ENCODE measurements around the gene NPHP4.

DNA sequence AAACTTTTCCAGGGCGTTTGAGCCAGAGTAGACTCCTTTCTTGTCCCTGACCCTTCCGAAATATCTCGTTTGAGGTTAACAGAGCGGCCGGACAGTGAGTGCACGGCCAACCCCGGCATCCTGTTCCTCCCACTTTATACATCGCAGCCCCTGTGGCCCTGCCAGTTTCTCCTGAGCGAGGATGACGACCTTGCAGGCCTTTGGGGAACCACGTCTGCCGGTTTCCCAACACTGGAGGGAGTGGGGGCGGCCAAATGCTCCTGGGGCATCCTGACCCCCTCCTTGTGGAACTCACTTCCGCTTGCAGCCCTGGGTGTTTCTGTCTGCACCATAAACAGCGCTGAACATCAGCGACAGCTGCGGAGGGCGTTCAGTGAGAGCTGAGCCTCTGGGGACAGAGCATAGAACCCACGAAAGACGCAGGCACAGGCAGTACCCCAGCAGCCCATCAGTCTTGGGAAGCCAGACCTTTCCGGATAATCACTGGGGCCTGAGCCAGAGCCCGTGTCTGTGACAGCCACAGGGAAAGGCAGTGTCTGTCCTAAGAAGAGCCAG, 48.7 kb upstream of the NPHP4 start:
- TF ChIP-seq, protein P1, sequence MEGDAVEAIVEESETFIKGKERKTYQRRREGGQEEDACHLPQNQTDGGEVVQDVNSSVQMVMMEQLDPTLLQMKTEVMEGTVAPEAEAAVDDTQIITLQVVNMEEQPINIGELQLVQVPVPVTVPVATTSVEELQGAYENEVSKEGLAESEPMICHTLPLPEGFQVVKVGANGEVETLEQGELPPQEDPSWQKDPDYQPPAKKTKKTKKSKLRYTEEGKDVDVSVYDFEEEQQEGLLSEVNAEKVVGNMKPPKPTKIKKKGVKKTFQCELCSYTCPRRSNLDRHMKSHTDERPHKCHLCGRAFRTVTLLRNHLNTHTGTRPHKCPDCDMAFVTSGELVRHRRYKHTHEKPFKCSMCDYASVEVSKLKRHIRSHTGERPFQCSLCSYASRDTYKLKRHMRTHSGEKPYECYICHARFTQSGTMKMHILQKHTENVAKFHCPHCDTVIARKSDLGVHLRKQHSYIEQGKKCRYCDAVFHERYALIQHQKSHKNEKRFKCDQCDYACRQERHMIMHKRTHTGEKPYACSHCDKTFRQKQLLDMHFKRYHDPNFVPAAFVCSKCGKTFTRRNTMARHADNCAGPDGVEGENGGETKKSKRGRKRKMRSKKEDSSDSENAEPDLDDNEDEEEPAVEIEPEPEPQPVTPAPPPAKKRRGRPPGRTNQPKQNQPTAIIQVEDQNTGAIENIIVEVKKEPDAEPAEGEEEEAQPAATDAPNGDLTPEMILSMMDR (IDR thresholded peaks at IDR 0.05; ENCODE audit: low read depth, low read length, missing input control) = no peak
- no peak for TF ChIP-seq YY1 (IDR thresholded peaks at IDR 0.05)
- TF ChIP-seq, protein P2, sequence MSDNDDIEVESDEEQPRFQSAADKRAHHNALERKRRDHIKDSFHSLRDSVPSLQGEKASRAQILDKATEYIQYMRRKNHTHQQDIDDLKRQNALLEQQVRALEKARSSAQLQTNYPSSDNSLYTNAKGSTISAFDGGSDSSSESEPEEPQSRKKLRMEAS (IDR thresholded peaks at IDR 0.05) = no peak

Measured in liver (tissue), 2 donors.